Right renal pelvis (tissue), 4 donors: ENCODE data around the gene MB. TPM values are rescaled to one million over a fixed set of nuclear protein-coding genes. Genes with fewer than 3 reads are reported as not detected.
"Not testable (repeated sequence)": the region's sequence is repeated elsewhere in the genome, so short reads cannot be mapped to it uniquely, and the experiment has no call there.

Experiments used
- DNase-seq, 4 donors: peaks; one replicate each; pipeline ENCODE4 v3.0.0-alpha.2; 2013; ENCODE audit warnings: low read depth in 4 of 4, low spot score in 3 of 4, missing footprints in 1 of 4
- polyA plus RNA-seq, 4 donors: library from polyadenylated mRNA; unstranded; fragments of 120-200 nt; gene quantifications; one replicate each; pipeline ENCODE4 v1.2.1, GENCODE V29; 2013; ENCODE audit not compliant: insufficient read length in 4 of 4

The MB gene
- under 1 TPM in 1 of 4 donors, not detected in 3; 0.06 TPM for polyA plus RNA-seq

DNA sequence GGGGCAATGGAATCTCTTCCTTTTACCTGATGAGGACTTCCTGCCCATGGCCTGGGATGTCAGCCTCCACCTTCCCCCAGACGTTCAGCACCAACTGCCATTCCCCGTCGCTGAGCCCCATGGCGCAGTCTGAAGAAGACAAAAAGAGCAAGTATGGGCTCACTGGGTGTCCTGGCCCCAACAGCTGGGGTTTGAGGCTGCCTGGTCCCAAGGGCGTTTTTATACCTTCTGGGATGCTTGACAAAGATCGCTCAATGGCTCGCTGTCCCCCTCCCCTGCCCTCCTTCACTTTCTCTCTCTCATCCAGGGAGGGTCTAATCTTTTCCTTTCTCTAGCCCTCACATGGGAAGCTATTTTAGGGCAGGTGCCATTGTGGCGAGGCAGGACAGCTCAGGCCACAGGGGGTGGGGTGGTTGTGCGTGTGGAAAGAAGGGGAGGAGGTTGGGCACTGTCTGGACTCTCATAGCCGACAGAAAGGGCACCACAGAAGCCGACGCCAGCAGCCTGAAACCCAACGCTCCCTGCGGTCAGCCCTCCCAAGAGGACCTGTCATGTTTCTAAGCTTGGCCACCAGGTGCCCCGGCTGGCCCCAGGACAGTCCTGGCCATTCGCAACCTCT, at the start of gene MB:
TSS of gene MB (minus strand) at position 193 of the 619 bp plus-strand sequence. CDS start at position 121, 72 bp downstream.
- no peak for DNase-seq

DNA sequence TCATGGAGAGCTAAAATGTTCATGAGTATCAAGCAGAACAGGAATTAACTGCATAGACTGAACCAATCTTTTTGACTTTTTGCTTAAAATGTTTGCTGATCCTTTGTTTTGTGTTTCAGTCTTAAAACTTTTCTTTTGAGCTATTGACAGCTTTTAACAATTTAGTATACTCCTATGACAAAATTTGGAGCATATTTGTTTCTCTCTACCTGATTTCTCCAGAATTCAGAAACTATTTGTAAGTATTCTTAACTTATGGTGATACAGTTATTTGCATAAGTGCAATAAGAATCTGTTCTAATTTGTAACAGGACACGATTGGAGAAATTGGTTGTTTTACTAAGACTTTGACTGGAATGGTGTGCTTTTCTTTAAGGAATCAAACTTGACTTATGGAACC, 49.6 kb upstream of the MB start:
- DNase-seq = not testable (repeated sequence)

- DNase-seq = no peak
Measured at GRCh38 chr22:35664955-35665587, 47.9 kb upstream of the MB start.

DNA sequence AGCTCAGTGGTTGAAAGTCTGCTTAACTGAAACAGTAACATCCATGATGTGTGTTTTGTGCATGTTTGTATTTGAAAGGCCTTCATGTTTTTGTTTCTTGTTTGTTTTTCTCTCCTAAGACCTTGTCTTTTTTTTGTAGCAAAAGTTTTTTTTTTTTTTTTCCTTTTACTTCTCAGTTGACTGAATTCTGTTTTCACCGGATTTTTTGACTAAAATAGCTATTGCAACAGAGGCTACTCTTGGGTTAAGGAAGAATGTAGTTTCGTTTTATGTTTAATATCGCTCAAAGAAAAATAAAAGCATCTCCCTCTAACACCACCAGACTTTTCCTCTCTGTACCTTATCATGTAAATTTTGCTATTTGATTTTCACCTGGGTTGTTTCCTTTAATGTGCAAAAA, 46.2 kb upstream of the MB start:
- DNase-seq = no peak

DNA sequence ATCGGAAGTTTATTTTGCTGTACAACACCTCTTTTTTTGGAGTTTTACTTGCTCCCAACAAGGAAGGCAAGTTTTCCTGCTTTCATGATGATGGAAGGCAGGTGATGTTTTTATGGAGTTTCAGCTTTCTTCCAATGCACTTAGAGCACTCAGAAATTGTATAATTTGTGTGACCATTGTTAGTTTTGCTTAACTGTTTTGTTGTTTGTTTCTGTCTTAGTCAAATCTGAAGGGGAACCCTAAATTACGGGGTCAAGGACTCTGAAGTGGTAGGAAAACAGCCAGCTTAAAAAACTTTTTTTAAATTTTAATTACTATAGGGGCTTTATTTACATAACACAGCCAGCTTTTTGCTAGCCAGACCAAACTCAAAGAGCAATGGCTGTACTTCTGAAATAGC, 45.8 kb upstream of the MB start:
- DNase-seq = no peak

GRCh38 chr22:35661464-35661863, 44.3 kb upstream of the MB start:
- DNase-seq = no peak

- DNase-seq = no peak
Measured at GRCh38 chr22:35660291-35661127, 43.4 kb upstream of the MB start.

- DNase-seq = no peak
Measured at GRCh38 chr22:35657571-35658312, 40.6 kb upstream of the MB start.

DNA sequence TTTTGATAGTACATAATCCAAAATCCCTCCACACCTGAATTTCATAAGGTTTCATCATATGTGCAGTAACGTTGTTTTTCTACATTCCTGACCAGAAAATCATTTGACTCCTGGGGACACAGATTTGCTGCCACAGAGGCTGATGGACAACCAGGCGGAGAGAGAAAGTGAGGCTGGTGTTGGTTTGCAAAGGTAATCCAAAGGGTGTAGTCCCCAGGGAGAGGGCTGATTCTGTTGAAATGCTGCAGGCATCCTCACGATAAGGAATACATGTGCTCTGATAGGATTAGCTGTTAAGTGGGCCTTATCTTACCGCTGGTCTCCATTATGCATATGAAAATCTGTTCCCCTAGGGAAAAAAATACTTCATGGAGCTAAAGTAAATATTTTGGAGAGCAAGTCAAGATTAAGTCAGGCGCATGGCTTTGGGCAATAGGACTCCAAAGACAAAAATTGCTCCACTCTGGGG, 39.2 kb upstream of the MB start:
- DNase-seq = no peak

DNA sequence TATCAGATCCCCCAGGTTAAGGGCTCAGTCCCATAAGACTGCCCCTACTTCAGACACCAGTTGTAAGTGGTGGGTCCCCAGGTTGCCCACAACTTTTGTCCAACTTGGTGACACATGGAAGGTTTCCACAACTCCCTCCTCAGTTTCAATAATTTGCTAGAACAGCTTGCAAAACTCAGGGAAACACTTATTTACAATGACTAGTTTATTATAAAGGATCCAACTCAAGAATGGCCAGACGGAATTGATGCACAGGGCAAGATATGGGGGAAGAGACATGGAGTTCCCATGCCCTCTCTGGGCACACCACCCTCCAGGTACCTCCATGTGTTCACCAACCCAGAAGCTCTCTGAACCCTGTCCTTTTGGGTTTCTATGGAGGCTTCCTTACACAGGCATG, 36.7 kb upstream of the MB start:
- no peak for DNase-seq

- DNase-seq = no peak
Measured at GRCh38 chr22:35651085-35651484, 34.0 kb upstream of the MB start.

DNA sequence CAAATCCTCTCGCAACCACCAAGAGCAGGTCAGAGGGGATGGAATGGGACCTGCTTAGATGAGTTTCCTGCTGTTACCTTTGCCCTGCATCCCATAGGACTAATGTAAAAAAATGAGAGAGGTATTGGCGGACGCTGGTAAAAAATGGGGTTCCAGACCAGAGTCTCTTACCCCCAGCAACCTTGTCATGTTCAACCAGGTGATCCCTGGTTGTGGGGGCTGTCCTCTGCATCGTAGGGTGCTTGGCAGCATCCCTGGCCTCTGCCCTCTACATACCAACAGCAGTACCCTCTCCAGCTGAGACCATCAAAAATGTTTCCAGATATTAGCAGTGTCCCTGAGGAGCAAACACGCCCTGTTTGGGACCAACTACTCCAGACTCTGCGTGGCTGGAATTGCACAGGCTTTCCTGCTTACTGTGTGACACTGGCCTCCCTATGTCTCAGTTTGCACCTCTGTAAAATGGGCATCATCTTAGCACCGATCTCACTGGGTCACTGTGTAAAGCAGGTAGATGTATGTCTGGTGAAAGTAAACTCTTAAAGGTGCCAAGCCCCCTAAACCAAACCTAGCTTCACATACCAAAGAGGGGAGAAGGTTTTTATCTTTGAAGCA, 32.6 kb upstream of the MB start:
- DNase-seq = no peak

DNA sequence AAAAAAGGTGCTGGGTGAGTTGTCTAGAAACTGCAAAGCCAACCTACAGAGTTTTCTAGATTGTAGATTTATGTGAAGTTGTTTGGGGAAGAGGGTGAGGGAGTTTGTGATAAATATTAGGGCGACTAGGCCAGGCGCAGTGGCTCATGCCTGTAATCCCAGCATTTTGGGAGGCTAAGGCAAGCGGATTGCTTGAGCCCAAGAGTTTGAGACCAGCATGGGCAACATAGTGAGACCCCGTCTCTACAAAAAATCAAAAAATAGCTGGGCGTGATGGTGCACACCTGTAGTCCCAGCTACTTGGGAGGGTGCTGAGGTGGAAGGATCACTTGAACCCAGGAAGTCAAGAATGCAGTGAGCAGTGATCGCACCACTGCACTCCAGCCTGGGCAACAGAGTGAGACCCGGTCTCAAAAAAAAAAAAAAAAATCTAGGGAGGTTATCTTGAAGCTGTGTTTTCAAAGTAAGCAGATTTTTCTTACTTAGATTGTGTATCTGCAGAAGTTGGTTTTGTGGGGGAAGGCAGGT, 32.0 kb upstream of the MB start:
- no peak for DNase-seq

DNA sequence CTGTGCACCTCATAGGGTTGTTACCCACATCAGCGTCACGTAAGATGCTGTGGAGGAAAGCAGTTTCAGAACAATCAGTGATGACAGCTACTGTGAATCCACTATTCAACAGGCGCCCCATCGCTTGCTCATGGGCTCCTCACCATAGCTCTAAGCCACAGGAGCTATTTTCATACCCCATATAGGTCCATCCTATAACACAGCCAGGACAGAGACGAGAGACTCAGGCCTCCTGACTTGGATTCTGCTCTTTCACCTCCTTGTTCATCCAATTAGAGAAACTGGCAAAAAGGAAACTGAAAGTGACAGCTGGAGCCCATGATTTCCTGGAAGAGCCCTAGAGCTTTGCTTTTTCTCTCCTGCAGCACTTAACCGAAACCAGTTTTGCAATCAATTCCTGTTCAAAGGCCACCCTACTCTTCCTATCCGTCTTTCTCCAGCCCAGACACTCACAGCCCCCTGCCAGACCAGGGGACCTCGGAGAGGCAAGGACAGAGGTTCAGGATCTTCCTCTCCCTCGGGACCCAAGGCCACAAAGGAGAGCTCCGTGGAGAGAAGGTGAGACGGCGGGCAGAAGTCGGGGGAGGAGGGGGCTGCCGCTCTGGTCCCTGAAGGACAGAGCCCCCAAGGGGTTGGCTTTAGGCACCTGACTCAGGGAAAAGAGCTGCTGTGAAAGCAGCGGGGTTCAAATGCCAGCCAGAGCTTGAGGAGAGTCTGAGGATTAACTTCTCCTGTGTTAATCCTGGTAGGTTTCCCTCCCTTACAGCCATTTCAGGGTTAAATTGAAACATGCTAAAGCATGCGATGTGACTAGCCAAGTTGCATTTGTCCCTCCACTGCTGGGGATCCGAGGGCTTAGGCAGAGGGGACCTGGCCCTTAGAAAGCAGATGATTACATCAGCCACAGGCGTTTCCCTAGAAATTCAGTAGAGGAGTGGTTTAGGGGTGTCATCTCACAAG, 31.2 kb upstream of the MB start, which contains the start of gene APOL6:
TSS of gene APOL6 (plus strand) at position 381 of the 960 bp plus-strand sequence. CDS start 7,980 bp downstream, outside the sequence.
- no peak for DNase-seq

DNA sequence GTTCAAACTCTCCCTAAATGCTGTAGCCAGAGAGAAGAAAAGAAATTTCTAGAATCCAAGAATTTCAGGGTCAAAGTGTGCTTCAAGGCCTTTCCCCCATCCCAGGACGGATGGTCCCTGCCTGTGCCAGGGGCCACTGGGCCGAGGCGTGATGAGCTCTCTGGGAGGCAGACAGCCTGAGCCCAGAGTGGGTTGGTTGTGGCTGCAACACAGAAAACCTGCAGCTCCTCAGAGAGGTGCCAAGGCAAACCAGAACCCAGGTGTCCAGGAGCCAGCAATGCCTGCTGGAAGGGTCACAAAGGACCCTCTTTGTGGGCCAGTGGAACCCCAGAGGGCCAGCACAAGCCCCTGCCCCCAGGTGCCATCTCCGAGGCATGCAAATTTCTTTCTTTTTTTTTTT, 28.5 kb upstream of the MB start:
- no peak for DNase-seq

- DNase-seq = no peak
Measured at GRCh38 chr22:35643991-35644390, 26.9 kb upstream of the MB start.

- DNase-seq = no peak
Measured at GRCh38 chr22:35642305-35642741, 25.2 kb upstream of the MB start.

DNA sequence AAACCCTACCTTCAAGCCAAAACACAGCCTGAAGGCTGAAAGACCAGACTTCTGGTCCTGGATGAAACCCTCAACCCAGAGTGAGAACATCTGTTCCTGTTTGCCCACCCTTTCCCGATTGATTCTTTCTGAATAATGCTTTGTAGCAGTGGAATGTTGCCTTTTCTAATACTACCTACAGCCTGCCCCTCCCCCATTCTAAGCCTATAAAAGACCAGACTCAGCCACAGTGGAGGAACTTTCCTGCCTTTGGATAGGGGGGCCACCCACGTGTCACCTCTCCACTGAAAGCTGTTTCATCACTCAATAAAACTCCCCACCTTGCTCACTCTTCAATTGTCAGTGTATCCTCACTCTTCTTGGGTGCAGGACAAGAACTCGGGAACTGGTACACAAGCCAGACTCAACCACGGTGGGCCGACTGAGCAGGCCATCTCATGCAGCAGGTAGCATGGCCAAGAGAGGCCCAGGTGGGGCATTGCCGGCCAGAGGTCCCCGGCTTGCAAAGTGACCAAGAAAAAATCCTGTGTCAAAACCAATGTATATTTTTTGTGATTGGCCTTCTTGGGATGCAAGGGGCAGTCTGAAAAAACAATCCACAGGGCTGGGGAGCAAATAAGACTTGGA, 24.5 kb upstream of the MB start:
- DNase-seq = no peak
